NCI-H1105 (cell line): ENCODE data around the gene HSDL1.

ENCODE experiments used
- DNase-seq: peaks from one replicate; lab custom pipeline; 2025; lab: John Stamatoyannopoulos, UW

The HSDL1 gene

DNA sequence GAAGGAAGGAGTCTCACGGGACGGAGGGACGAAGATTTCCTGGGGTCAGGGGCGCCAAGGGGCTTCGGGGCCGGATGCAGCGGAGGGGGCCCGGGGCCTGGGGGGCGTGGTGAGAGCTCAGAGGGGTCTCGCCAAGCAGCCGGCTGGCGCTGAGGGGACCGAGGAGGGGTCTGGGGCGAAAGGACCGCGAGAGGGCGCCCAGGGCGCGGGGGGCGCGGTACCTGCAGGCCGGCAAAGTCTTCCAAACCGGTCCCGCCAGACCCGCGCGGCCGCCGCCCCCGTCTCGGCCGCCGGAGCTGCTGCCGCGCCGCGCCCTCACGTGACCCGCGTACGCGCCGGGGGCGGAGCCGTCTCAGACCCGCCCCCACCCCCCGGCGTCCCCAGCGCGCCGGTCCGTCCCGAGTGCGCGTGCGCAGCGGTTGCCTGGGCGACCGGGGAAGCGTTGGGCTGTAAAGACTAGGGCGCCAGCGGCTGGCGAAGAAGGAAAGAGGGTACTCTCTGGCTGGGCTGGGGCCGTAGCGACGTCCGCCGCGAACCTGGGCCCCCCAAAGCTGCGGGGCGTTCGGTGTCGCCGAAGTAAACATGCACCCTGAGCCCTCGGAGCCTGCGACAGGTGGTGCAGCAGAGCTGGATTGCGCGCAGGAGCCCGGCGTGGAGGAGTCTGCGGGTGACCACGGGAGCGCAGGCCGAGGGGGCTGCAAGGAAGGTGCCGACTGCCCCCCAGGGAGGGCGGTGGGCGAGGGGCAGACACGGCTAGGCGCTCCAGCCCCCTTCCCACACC, at the start of gene HSDL1, which contains the start of gene DNAAF1:
Gene HSDL1 (minus strand): TSS at position 319 of the 781 bp plus-strand sequence. CDS start 13,856 bp downstream, outside the sequence.
Gene DNAAF1 (plus strand): TSS at position 450 of the 781 bp plus-strand sequence. CDS start 133 bp downstream, at position 583.
- peak; percentile 69 for DNase-seq

GRCh38 chr16:84194018-84194417, 49.0 kb upstream of the HSDL1 start:
- DNase-seq, result no peak

- no peak for DNase-seq
These were observed 48.5 kb upstream of the HSDL1 start for GRCh38 chr16:84193480-84193879.

DNA sequence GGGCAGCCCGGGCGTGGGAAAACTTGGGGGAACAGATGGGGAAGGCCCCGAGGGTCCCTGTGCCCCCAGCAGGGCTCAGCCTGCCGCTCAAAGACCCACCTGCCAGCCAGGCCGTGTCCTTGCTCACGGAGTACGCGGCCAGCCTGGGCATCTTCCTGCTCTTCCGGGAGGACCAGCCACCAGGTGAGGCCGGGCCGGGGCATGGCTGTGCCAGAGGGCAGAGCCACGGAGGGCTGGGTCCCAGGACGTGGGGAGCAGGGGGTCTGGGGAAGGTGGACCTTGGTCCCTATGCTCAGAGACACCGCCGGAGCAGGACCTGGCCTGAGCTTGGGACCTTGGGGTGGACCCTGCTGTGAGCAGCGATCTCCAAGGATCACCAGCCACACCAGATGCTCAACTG, 46.5 kb upstream of the HSDL1 start:
- no peak for DNase-seq

DNA sequence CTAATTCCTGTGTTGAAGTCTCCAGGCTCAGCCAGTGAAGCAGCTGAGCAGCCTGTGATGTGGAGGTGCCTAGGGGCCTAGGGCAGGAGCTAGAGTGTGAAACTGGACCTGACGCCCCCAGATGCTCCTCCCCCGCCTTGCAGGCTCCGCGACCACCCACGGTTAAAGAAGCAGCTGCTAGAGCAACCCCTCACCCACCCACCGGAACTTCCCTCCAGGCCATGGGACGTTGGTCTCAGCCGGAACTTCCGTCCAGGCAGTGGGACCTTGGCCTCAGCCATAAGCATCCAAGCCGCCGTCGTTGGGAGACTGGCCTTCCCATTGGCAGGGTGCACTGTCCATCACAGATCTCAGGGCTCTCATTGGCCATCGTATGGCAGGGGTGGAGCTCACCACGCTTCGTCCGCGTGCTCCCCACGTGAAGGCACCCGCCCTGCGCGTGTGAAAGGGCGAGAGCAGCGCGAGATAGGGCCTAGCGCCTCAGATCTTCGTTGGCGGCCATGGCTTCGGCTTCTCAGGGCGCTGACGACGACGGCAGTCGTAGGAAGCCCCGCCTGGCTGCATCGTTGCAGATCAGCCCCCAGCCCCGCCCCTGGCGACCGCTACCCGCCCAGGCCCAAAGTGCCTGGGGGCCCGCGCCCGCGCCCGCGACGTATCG, 45.9 kb upstream of the HSDL1 start, which contains the start of gene ADAD2:
Gene ADAD2 (plus strand): TSS at position 427 of the 658 bp plus-strand sequence. CDS start 74 bp downstream, at position 501.
- no peak for DNase-seq

DNA sequence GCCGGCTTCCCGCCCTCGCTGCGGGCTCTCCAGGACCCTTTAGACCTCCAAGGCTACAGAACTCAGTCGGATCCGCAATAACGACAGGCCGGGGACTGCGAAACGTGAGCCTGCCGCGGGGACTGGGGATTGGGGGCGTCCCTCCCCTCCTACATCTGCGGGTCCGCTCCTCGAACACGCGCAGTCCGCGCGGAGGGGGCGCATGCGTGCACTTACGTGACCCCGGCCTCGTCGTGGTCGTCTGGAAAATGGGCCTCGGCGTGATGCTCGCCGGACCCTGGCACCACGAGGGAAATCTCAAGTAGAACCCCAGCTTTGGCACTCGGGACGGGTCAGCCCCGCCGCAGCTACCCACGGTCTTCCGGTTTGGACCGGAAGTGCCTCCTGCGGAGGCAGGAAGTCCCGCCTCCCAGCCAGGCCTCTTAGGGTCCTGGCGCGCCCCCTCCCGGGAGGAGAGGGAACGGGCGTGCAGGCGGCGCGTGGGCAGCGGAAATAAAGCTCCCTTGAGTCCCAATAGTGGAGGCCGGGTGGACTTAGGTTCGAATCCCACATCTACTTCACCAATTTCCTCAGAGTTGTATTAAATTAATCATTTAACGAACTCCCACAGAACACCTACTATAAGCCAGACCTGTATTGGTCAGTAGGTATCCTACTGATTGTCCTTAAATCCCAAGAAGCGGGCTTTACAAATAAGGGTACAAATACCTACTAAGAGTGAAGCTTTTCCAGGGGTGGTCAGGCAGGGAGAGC, 41.9 kb upstream of the HSDL1 start, which contains the start of gene TAF1C:
Gene TAF1C (minus strand): TSS at position 373 of the 753 bp plus-strand sequence. CDS start 2,069 bp downstream, outside the sequence.
- peak; percentile 76 for DNase-seq

GRCh38 chr16:84184775-84185174, 39.8 kb upstream of the HSDL1 start:
- DNase-seq, result no peak

DNA sequence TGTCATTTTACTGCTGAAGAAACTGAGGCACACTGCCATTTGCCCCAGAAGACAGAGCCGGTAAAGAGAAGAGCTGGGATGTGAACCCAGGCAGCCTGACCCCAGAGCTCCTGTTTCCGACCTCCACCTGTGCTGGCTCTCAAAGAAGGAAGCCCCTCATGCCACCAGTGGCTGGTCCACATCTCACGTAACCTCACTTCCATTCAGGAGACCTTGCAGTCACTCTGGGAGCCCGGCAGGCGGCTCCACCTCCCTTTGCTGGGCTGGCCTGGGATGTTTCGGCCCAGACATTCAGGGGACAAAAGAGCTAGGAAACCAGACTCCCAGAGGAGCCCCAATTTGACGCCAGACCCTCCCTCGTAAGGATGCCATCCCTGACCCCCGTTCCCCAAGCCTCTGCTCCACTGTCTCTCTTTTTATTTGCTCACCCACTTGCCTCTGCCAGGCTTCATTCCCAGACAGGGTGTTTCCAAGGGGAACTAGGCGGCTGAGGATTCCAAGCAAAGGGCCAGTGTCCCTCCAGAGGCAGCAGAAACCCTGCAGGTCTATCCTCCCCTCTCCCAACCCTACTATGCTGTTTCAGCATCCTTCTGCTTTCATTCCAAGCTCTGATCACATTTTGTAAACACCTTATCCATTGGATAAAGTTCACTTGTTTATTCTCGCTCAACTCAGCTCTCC, 39.1 kb upstream of the HSDL1 start:
- DNase-seq, result no peak

- no peak for DNase-seq
These were observed 38.5 kb upstream of the HSDL1 start for GRCh38 chr16:84183572-84183875.

- DNase-seq, result no peak
These were observed 37.9 kb upstream of the HSDL1 start for GRCh38 chr16:84182680-84183571.

- DNase-seq, result no peak
These were observed 37.1 kb upstream of the HSDL1 start for GRCh38 chr16:84182104-84182503.

DNA sequence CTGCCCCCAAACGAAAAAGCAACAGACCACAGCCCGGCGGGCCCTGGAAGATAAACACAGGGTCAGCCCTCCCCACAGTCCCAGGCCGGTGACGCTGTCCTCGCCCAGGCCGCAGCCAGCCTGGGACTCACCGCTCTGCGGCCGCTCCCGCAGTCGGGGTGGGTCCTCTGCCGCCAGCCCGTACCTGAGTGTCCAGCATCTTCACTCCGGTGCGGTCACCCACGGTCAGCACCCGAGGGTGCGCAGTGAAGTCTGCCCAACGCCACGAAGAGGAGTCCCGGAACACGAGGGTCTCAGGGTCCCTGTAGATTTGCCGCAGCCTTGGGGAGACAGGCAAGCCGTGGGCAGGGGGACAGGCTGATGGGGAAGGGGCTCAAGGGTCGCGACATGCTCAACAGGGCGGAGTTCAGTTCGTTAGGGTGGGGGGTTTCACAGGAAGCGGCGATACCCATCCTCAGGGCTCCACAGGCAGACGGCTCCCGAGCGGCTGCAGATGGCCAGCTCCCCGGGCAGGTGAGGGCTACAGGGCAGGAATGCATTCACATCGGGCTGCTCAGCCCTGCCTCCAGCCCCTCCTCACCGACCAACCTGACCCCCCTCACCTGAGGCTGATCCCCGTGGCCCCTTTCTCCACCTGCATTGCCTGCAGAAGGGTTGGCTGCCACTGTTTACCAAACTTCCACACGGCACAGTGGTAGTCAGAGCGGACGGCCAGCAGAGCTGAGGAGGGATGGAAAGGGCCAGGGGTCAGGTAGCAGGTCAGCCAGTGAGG, 36.4 kb upstream of the HSDL1 start:
- DNase-seq, result no peak

DNA sequence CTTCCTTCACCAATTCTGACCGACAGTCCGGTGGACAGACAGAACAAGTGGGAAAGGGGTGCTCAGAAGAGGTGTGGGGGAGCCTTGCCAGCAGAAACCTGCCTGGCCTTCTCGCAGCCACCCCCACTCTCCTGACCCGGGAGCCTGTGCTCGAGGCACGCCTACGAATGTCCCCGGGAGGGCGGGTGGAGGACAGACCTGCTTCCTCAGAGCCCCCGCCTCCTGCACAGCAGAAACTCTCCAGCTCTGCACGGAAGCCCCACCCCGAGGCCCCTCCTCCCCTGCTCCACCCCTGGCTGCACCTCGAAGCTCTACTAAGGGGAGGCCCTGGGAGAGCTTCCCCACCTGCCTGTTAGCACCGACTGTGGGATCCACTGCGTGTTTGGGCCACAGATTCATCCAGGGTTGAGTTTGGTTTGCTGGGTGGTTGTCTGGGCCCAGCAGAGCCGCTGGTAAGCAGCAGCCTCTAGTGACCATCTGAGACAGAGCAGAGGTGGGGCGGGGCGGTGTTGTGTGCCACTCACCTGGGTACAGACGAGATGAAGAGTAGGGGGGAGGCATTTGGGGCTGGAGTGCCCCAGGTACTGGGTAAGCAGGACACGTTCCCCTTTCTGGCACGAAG, 35.7 kb upstream of the HSDL1 start:
- no peak for DNase-seq

DNA sequence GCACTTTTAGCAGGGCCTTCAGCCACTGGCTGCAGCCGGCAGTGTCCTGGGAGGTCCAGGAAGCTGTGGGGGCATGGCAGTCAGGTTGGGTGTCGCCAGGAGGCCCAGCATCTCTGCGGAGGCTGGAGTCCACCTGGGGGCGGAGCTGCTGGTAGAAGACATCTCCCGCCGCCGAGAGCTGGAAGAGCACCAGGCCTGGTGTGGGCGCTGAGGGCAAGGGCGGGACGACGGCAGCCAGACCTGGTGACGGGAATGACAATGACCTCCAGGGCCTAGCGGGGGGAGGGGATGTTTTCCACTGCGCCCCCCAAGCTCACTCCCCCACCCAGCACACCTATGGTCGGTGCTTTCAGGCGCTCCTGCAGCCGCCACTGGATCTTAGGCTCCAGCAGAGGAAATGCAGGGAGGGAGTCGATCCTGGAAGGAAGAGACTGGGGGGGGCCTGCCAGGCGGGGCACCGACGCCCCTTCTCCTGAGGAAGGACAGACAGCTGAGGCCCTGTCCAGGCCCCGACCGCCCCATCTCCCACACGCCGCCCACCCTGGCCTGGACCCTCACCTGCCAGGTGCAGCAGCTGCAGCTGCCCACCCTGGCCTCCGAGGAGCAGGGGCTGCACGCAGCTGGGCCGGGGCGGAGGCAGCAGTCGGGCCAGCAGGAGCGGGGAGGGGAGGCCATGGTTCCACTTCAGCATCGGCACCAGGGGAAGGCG, 34.8 kb upstream of the HSDL1 start:
- no peak for DNase-seq

DNA sequence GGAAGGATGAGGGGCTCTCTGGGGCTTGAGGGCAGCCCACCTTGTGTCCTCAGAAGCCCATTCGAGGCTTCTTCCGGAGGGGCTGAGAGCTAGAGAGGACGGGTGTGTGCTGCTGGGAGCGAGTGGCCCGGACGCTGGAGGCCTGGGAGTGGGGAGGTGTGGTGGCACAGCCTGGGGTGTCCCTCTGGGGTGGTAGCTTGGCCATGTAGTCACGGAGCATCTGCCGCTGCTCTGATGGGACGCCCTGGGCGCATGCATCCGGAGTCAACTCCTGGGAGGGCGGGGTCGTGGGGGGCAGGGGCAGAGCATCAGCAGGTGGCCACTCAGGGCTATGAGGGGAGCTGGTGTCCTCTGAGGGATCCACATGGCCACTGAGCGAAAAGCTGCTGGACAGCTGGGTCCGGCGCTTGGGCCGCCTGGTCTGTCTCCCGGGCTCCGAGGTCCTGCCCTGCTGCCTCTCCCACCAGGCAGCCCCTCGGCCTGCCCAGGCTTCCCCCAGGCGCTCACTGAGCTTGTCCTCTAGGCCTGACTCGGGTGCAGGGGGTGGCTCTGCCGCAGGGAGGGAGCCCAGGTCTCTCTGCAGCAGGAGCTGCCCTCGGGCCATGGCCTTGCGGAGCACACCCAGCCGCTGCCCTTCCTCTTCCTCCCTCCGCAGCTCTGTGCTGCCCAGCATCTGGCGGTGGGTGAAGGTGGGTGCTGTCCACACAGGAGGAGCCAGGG, 34.1 kb upstream of the HSDL1 start:
- DNase-seq, result no peak

GRCh38 chr16:84178146-84178765, 33.3 kb upstream of the HSDL1 start:
- no peak for DNase-seq

- DNase-seq, result no peak
These were observed 32.7 kb upstream of the HSDL1 start for GRCh38 chr16:84177741-84178073.
